ENCODE results near the gene GAGE12H. TPM values are rescaled to one million over a fixed set of nuclear protein-coding genes. Genes with fewer than 3 reads are reported as not detected.
"Not testable (repeated sequence)": the region's sequence is repeated elsewhere in the genome, so short reads cannot be mapped to it uniquely, and the experiment has no call there.

Gene GAGE12H
- not detected in 2 replicates for total RNA-seq

- DNase-seq (ENCODE audit: low read depth); H3K4me3 ChIP-seq (ENCODE audit: low read depth, low read length): not testable (repeated sequence)
Observed at GRCh38 chrX:49579649-49580048, at the start of gene GAGE12H. Gene GAGE12H, plus strand, starts transcription at chrX:49579949. Its CDS starts 1,155 bp downstream, at chrX:49581104.

GRCh38 chrX:49531877-49532276 is 47.9 kb upstream of the GAGE12H start, which contains the start of gene GAGE12C:
Gene GAGE12C, plus strand, starts transcription at chrX:49532177. Its CDS starts 1,155 bp downstream, at chrX:49533332.
- not testable (repeated sequence) for DNase-seq (ENCODE audit: low read depth); H3K4me3 ChIP-seq (ENCODE audit: low read depth, low read length)

- DNase-seq (ENCODE audit: low read depth) = not testable (repeated sequence)
Observed at GRCh38 chrX:49541433-49541832, 38.3 kb upstream of the GAGE12H start, which contains the start of gene GAGE12D. Gene GAGE12D, plus strand, starts transcription at chrX:49541733. Its CDS starts 1,155 bp downstream, at chrX:49542888.

GRCh38 chrX:49550989-49551388 is 28.8 kb upstream of the GAGE12H start, which contains the start of gene GAGE12E:
Gene GAGE12E, plus strand, starts transcription at chrX:49551289. Its CDS starts 1,155 bp downstream, at chrX:49552444.
- not testable (repeated sequence) for DNase-seq (ENCODE audit: low read depth); H3K4me3 ChIP-seq (ENCODE audit: low read depth, low read length)

More at GRCh38 chrX:49541433-49541832, 38.3 kb upstream of the GAGE12H start, which contains the start of gene GAGE12D:
- not testable (repeated sequence) for H3K4me3 ChIP-seq (ENCODE audit: low read depth, low read length)

- DNase-seq (ENCODE audit: low read depth) = not testable (repeated sequence)
Observed at GRCh38 chrX:49560542-49560941, 19.2 kb upstream of the GAGE12H start, which contains the start of gene GAGE12F. Gene GAGE12F, plus strand, starts transcription at chrX:49560842. Its CDS starts 1,155 bp downstream, at chrX:49561997.

GRCh38 chrX:49568728-49569127 is 11.0 kb upstream of the GAGE12H start:
- DNase-seq (ENCODE audit: low read depth); H3K4me3 ChIP-seq (ENCODE audit: low read depth, low read length): not testable (repeated sequence)

More at GRCh38 chrX:49560542-49560941, 19.2 kb upstream of the GAGE12H start, which contains the start of gene GAGE12F:
- H3K4me3 ChIP-seq (ENCODE audit: low read depth, low read length) = not testable (repeated sequence)

- not testable (repeated sequence) for DNase-seq (ENCODE audit: low read depth); H3K4me3 ChIP-seq (ENCODE audit: low read depth, low read length)
Observed at GRCh38 chrX:49569152-49569551, 10.6 kb upstream of the GAGE12H start.

- DNase-seq (ENCODE audit: low read depth); H3K4me3 ChIP-seq (ENCODE audit: low read depth, low read length): not testable (repeated sequence)
Observed at GRCh38 chrX:49570100-49570499, 9.6 kb upstream of the GAGE12H start, which contains the start of gene GAGE12G. Gene GAGE12G, plus strand, starts transcription at chrX:49570400. Its CDS starts 1,155 bp downstream, at chrX:49571555.

GRCh38 chrX:49589196-49589595 is 9.4 kb downstream of the GAGE12H start, which contains the start of gene GAGE2A:
Gene GAGE2A, plus strand, starts transcription at chrX:49589496. Its CDS starts 1,155 bp downstream, at chrX:49590651.
- DNase-seq (ENCODE audit: low read depth) = not testable (repeated sequence)

GRCh38 chrX:49589769-49590478 is 10.2 kb downstream of the GAGE12H start:
- DNase-seq (ENCODE audit: low read depth) = not testable (repeated sequence)

More at GRCh38 chrX:49589196-49589595, 9.4 kb downstream of the GAGE12H start, which contains the start of gene GAGE2A:
- H3K4me3 ChIP-seq (ENCODE audit: low read depth, low read length) = not testable (repeated sequence)

GRCh38 chrX:49590488-49590887 is 10.7 kb downstream of the GAGE12H start:
- DNase-seq (ENCODE audit: low read depth); H3K4me3 ChIP-seq (ENCODE audit: low read depth, low read length): not testable (repeated sequence)

More at GRCh38 chrX:49589769-49590478, 10.2 kb downstream of the GAGE12H start:
- not testable (repeated sequence) for H3K4me3 ChIP-seq (ENCODE audit: low read depth, low read length)

GRCh38 chrX:49598720-49599119 is 19.0 kb downstream of the GAGE12H start, which contains the start of gene GAGE1:
Gene GAGE1, plus strand, starts transcription at chrX:49599020. Its CDS starts 1,155 bp downstream, at chrX:49600175.
- DNase-seq (ENCODE audit: low read depth); H3K4me3 ChIP-seq (ENCODE audit: low read depth, low read length): not testable (repeated sequence)

GRCh38 chrX:49610718-49611310 is 31.1 kb downstream of the GAGE12H start:
- no peak for DNase-seq (ENCODE audit: low read depth)
- no peak for TF ChIP-seq CTCF (IDR thresholded peaks at IDR 0.05; ENCODE audit: insufficient read depth, low read depth, low read length)
- H3K4me3 ChIP-seq (ENCODE audit: low read depth, low read length) = no peak overlapping the region
